ENCODE measurements around the gene VEGFA.
A peak's percentile ranks its signal among the peaks of the same experiment; 100 is the strongest.

Gene VEGFA

GRCh38 chr6:43760210-43761168 is 9.5 kb upstream of the VEGFA start:
- DNase-seq: no peak

DNA sequence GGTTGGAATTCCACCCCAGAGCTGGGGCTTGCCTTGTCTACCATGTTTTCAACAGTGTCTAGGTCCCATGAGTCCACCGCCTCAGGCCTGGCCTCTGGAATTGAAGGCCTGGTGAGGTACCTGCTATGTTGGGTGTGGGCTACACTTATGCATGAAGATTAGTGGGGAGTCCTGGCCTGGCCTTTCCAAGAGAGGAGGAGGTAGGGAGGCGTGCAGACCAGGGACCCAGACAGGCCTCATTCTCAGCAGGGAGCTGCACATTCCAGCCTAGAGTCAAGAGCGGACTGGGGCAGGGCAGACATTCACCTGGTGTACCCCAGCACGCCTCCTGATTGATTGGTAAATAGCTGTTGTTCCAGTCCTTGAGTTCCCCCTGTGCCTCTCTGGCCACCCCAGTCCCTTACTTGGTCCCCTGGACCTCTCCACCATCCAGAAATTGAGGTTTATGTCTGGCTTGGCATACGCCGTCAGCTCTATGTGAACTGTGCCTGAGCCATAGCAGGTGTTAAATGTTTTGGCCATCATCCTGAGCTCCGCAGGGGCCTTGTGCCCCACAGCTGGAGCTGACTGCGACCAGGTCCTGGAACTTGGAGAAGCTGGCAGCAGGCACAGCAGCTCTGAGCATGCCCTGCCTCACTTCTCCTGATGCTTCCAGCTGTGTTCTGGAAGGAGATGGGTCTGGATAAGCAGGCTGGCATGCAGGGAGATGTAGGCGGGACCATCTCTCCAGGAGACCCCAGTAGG is 8.2 kb upstream of the VEGFA start:
- no peak for DNase-seq

GRCh38 chr6:43762410-43762768 is 7.6 kb upstream of the VEGFA start:
- DNase-seq: no peak

DNA sequence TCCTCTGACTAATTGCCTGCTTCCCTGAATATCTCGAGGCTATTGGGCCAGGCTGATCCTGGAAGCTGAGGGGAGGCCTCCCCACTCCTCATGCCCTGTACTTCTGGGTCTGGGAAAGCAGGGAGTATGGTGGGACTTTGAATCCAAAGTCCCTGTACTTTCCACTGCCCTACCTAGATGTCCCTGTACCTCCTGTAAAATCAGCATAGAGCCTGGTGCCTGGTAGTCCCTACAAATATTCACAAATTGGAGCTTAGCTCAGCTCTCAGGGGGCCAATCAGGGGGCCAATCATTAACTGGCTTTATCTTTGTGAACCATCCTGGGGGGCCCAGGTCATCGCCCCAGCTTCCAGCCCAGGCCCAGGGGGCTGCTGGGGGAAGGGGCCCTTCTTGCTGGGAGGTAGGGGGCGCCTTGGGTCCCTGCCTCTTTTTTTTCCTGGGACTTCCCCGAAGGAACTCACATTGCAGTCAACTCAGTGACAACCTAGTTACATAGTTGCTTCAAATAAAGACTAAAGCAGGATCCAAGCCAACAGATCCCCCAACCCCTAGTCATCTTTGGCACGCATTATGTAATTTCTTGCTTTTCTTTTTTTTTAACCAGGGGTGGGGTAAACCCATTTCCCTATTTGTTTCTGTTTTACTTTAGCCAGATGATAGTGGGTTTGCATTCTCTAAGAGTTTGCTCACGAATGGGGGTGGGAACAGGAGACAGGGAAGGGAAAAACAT is 6.9 kb upstream of the VEGFA start:
- no peak for DNase-seq

DNA sequence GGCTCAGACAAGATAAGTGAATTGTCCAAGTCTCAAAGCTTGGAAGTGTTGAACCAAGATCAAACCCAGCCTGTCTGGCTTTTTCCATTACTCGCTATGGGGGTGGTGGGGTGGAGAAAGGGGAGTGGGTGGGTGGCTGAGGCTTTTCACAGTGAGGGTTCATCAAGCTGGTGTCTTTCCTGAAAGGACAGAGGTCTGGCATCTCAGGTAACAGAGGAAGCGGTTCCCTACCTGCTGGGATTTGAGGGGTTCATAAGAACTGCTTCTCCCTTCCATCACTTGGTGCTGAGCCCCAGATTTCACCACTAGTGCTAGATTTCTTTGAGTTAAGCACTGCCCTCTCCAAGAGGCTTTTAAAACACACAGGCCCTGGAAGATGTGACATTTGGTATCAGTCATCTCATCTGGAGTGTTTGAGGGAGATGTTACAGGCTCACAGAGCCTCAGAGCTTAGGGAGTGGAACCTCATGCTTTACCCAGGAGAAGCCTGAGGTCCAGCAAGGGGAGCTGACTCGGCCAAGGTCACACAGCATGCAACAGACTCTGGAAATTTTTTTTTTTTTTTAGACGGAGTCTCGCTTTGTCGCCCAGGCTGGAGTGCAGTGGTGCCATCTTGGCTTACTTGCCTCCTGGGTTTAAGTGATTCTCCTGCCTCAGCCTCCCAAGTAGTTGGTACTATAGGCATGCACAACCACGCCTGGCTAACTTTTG is 6.0 kb upstream of the VEGFA start:
- DNase-seq: no peak

DNA sequence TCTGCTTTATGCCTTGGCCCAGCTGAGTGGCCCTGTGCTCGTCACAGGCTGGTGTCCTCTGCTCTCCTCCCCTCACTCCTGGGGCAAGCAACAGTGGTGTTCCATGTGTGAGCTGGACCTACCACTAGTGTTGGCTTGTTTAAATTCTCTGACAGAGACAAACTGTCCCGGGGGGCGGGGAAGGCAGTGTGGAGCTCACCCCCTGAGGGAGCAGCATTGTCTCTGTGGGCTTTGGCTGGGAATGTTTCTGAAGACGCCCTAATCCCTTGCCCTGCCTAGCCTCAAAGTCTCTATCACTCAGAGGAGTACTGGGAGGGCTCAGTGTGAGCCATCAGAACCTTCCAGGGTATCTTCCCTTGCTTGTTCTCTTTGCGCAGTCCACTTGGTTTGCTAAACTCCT is 5.2 kb upstream of the VEGFA start:
- DNase-seq: no peak

GRCh38 chr6:43765776-43766499 is 4.1 kb upstream of the VEGFA start:
- no peak for DNase-seq

GRCh38 chr6:43766500-43766853 is 3.5 kb upstream of the VEGFA start:
- DNase-seq: no peak

DNA sequence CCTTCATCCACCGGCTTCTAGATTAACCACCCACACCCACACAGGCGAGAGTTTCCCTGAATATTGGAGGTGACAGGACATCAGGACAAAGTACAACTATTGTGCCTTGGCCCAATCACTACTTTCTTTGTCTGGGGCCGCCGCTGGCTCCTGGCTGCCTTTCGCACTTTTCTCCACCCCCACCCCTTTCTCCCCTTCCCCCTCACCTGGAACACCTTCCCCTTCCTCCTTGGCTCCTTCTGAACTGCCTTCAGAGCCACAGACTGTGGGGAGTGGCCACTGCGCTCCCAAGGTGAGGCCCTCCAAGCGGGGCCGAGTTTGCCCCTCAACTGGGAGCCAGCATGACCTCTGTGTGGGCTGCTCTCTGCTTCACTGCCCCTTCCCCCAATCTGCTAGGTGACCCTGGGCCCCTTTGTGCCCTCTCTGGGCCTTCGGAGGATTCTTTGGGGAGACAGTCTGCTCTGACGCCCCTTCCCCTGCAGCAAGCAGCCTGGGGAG is 3.0 kb upstream of the VEGFA start:
- DNase-seq: no peak

DNA sequence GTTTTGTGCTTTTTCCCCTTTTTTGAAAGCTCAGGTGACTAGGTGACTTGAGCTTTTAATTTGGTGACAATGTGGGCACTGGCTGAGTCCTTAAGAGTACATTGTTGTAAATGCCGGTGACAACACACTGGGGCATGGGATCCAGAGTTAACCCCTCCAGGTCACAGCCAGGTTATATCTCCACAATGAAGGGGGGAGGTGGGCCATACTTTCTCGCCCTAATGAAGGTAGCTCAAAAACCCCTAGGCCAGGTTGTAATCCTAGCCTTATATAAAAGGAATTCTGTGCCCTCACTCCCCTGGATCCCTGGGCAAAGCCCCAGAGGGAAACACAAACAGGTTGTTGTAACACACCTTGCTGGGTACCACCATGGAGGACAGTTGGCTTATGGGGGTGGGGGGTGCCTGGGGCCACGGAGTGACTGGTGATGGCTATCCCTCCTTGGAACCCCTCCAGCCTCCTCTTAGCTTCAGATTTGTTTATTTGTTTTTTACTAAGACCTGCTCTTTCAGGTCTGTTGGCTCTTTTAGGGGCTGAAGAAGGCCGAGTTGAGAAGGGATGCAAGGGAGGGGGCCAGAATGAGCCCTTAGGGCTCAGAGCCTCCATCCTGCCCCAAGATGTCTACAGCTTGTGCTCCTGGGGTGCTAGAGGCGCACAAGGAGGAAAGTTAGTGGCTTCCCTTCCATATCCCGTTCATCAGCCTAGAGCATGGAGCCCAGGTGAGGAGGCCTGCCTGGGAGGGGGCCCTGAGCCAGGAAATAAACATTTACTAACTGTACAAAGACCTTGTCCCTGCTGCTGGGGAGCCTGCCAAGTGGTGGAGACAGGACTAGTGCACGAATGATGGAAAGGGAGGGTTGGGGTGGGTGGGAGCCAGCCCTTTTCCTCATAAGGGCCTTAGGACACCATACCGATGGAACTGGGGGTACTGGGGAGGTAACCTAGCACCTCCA is 2.2 kb upstream of the VEGFA start:
- no peak for DNase-seq

- DNase-seq: no peak
These were observed 1.5 kb upstream of the VEGFA start for GRCh38 chr6:43768506-43768860.

- no peak for DNase-seq
These were observed 957 bp upstream of the VEGFA start for GRCh38 chr6:43768983-43769525.

- DNase-seq: peak; percentile 61
These were observed 580 bp downstream of the VEGFA start for GRCh38 chr6:43770372-43771209.

GRCh38 chr6:43771210-43771857 is 1.3 kb downstream of the VEGFA start:
- peak; percentile 70 for DNase-seq

GRCh38 chr6:43771858-43772680 is 2.1 kb downstream of the VEGFA start:
- peak; percentile 81 for DNase-seq

DNA sequence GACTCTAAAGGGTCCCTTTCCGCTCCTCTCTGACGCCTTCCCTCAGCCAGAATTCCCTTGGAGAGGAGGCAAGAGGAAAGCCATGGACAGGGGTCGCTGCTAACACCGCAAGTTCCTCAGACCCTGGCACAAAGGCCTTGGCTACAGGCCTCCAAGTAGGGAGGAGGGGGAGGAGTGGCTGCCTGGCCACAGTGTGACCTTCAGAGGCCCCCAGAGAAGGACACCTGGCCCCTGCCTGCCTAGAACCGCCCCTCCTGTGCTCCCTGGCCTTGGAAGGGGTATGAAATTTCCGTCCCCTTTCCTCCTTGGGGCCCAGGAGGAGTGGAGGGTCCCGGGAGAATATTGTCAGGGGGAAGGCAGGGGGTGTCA is 2.7 kb downstream of the VEGFA start:
- DNase-seq: peak; percentile 52

- DNase-seq: peak; percentile 93
These were observed 3.3 kb downstream of the VEGFA start for GRCh38 chr6:43773050-43773979.

Data from RPMI8226 (cell line).